Body of pancreas (tissue), 4 donors: ENCODE measurements around the gene DNAH1. TPM values are rescaled to one million over a fixed set of nuclear protein-coding genes. Genes with fewer than 3 reads are reported as not detected.

Experiments
- ATAC-seq: fragments of 150-250 bp; one replicate; pipeline ENCODE4 v1.9.1; 2016
- DNase-seq, 4 donors: peaks; one replicate each; pipeline ENCODE4 v3.0.0-alpha.2; 2019
- H3K27ac ChIP-seq, 4 donors: fragments of 200-600 bp; sonication (generic); 1 replicate in 3 of 4; 2 replicates in 1 of 4; pipeline versions ENCODE4 v1.5.1 to v1.6.1; 2016 to 2019; ENCODE audit warnings: mild to moderate bottlenecking in 1 of 4, mixed read lengths in 1 of 4, moderate library complexity in 1 of 4
- H3K27me3 ChIP-seq, 2 donors: fragments of 200-600 bp; sonication (generic); one replicate each; pipeline ENCODE4 v1.6.0; 2016; ENCODE audit warnings: mild to moderate bottlenecking in 1 of 2
- H3K36me3 ChIP-seq, 2 donors: fragments of 200-600 bp; sonication (generic); replicated peaks in 1 of 2; 2 replicates each; pipeline ENCODE4 v1.5.1; 2016; ENCODE audit warnings: low read depth in 2 of 2; ENCODE audit not compliant: insufficient read depth in 1 of 2
- H3K4me1 ChIP-seq: fragments of 200-600 bp; sonication (generic); one replicate; pipeline ENCODE4 v1.6.0; 2016
- H3K4me3 ChIP-seq, 2 donors: fragments of 200-600 bp; sonication (generic); 1 replicate in 1 of 2; 2 replicates in 1 of 2; pipeline ENCODE4 v1.5.1; 2016 to 2019
- H3K9me3 ChIP-seq, 3 donors: fragments of 200-600 bp; sonication (generic); 1 replicate in 2 of 3; 2 replicates in 1 of 3; pipeline ENCODE4 v1.5.1; 2016
- POLR2A ChIP-seq, 3 donors: fragments of 450-650 bp; IDR thresholded peaks; one replicate each; pipeline ENCODE4 v1.6.1; 2016; ENCODE audit warnings: antibody characterized with exemption in 3 of 3, mild to moderate bottlenecking in 2 of 3
- WGBS, 2 donors: methylation state at CpG; one replicate each; pipeline ENCODE4 v1.1.5; 2017; 5-methylcytosine and 5-hydroxymethylcytosine counted together
- intact Hi-C: fragments of 100-400 bp; cut with DNase I; formaldehyde crosslinking; loops from one replicate; pipeline ENCODE4 v1.15.1; 2023
- total RNA-seq, 2 donors: library from RNA; depleted of rRNA; stranded (reverse); fragments of >200 nt; gene quantifications; one replicate each; pipeline ENCODE4 v1.1.0, GENCODE V29; 2016
- TF ChIP-seq, protein P1 (sequence below), 7 experiments: fragments of 450-650 bp in 4 of 7; fragments of 200-600 bp in 3 of 7; sonication (generic) in 3 of 7; IDR thresholded peaks; one replicate each; pipeline ENCODE4 v1.5.1; 2016 to 2019; ENCODE audit warnings: antibody characterized with exemption in 7 of 7

Gene DNAH1
- total RNA-seq, 2 donors from 2014 or later: 6.0 to 14.8 TPM

DNA sequence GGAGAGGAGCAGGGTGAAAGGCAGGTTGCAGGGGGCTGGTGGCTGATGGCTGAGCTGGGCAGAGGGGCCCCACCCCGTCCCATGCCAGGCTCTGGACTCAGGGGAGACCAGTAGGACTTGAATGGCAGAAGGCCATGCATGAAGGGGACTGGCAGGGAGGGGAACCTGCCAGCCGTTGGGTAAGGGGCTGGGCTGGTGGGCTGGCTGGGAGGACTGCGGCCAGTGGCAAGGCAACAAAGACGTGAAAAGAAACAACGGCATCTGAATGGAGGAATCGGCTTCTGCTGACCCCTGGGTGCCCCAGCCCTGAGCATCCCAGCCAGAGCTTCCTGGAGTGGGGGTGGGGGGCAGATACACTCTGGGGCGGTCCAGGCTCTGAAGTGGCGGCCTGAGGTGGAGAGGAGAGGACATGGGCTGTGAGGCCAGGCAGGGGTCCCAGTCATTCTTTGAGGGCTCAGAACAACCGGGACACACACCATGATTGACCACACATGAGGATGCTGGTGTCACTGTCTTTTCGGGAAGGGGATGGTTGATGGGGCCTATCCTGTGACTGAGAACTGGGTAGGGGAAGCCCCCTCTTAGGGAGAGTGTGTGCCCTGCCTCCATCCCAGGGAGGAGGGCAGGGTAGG is 16.8 kb upstream of the DNAH1 start:
- Histone ChIP-seq H3K27ac (peak overlapping the region in 3 of 4 donors; percentile 68 to 72 (median 71)), H3K36me3 (no peaks in the 10 kb centered on the region), H3K9me3 (no peaks in the 10 kb centered on the region), H3K27me3 (no peaks in the 10 kb centered on the region), H3K4me3 (no peak overlapping the region), H3K4me1 (peaks cover 36% of the 10 kb centered on the region)
- TF ChIP-seq, protein P1, sequence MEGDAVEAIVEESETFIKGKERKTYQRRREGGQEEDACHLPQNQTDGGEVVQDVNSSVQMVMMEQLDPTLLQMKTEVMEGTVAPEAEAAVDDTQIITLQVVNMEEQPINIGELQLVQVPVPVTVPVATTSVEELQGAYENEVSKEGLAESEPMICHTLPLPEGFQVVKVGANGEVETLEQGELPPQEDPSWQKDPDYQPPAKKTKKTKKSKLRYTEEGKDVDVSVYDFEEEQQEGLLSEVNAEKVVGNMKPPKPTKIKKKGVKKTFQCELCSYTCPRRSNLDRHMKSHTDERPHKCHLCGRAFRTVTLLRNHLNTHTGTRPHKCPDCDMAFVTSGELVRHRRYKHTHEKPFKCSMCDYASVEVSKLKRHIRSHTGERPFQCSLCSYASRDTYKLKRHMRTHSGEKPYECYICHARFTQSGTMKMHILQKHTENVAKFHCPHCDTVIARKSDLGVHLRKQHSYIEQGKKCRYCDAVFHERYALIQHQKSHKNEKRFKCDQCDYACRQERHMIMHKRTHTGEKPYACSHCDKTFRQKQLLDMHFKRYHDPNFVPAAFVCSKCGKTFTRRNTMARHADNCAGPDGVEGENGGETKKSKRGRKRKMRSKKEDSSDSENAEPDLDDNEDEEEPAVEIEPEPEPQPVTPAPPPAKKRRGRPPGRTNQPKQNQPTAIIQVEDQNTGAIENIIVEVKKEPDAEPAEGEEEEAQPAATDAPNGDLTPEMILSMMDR (IDR thresholded peaks at IDR 0.05): no peak
- no peak for TF ChIP-seq POLR2A (IDR thresholded peaks at IDR 0.05)
- intact Hi-C loops: no loop called here
- WGBS, 2 donors: 27 to 34% methylated on average over 10 of the region's 10 CpGs
- ATAC-seq (peak; percentile 2), DNase-seq (no peak)

GRCh38 chr3:52299879-52300611 is 16.1 kb upstream of the DNAH1 start:
- Histone ChIP-seq H3K4me3 (no peak overlapping the region), H3K4me1 (peaks cover 36% of the 10 kb centered on the region), H3K27ac (peak overlapping the region in 3 of 4 donors; percentile 68 to 72 (median 71)), H3K36me3 (no peaks in the 10 kb centered on the region), H3K9me3 (no peaks in the 10 kb centered on the region), H3K27me3 (no peaks in the 10 kb centered on the region)
- peak; percentile 70 to 87 (median 80) for DNase-seq
- ATAC-seq: peak; percentile 83
- 10% methylated on average over 11 to 14 of the region's 14 CpGs for WGBS, 2 donors
- TF ChIP-seq POLR2A (IDR thresholded peaks at IDR 0.05): peak in 2 of 3 donors; percentile 40 to 50
- TF ChIP-seq, protein P1 (IDR thresholded peaks at IDR 0.05): peak in 5 of 7 experiments; percentile 15 to 53 (median 47)
- intact Hi-C loops: no loop called here

DNA sequence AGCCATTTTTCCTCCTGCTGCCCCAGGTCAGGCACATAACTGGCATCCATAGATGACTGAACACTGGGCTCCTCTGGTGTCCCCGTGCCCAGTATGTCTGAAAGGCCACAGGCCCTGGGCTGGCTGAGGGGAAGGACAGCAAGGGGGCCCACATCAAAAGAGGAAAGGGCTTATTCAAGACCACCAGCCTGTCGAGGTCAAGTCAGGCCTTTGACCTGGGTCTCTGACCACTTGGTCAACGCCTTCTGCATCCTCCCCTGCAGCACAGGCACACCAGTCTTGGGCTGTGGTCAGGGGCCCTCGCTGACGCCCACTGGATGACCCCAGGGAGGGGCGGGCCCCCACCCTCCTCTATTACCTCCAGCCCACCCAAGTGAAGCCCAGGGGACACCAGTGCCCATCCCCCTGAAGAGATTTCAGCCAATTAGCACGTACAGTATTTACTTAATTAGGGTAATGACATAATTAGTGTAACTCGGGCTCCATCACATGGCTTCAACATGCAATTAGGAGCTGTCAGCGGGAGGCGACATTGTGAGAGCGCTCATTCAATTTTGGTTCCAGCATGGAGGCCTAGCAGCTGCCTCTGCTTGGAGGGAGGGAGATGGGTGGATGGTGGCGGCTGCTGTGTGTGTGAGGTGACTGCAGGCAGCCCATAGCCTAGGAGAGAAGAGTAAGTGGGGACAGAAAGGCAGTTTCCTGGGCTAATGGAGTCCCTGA is 13.5 kb upstream of the DNAH1 start:
- no peak overlapping the region for H3K4me3 ChIP-seq
- 88 to 90% methylated on average over 11 to 12 of the region's 12 CpGs for WGBS, 2 donors
- H3K27ac ChIP-seq: no peak overlapping the region
- intact Hi-C loops: no loop called here
- ATAC-seq (no peak), DNase-seq (no peak)
- no peaks in the 10 kb centered on the region for H3K27me3 ChIP-seq
- no peaks in the 10 kb centered on the region for H3K9me3 ChIP-seq
- no peaks in the 10 kb centered on the region for H3K36me3 ChIP-seq
- H3K4me1 ChIP-seq: peaks cover 40% of the 10 kb centered on the region
- no peak for TF ChIP-seq POLR2A (IDR thresholded peaks at IDR 0.05)
- TF ChIP-seq, protein P1 (IDR thresholded peaks at IDR 0.05): no peak

- ATAC-seq (no peak), DNase-seq (no peak)
- no peaks in the 10 kb centered on the region for H3K27me3 ChIP-seq
- intact Hi-C loops: no loop called here
- no peaks in the 10 kb centered on the region for H3K9me3 ChIP-seq
- H3K4me3 ChIP-seq: no peak overlapping the region
- TF ChIP-seq, protein P1 (IDR thresholded peaks at IDR 0.05): no peak
- TF ChIP-seq POLR2A (IDR thresholded peaks at IDR 0.05): no peak
- no peak overlapping the region for H3K27ac ChIP-seq
- peaks cover 34% of the 10 kb centered on the region for H3K4me1 ChIP-seq
- H3K36me3 ChIP-seq: no peaks in the 10 kb centered on the region
- 88 to 94% methylated on average over 2 of the region's 2 CpGs for WGBS, 2 donors
Measured at GRCh38 chr3:52303811-52304210, 12.3 kb upstream of the DNAH1 start.
